ENCODE measurements around the gene FSD2. TPM values are rescaled to one million over a fixed set of nuclear protein-coding genes. Genes with fewer than 3 reads are reported as not detected.

FSD2 gene
- total and polyA plus RNA-seq, 9 of the 15 experiments (the other 6 are each of a cell fraction or from before 2014, with no cell fraction given) = 0.01 to 0.06 TPM; not detected in 7

- TF ChIP-seq, protein P1, sequence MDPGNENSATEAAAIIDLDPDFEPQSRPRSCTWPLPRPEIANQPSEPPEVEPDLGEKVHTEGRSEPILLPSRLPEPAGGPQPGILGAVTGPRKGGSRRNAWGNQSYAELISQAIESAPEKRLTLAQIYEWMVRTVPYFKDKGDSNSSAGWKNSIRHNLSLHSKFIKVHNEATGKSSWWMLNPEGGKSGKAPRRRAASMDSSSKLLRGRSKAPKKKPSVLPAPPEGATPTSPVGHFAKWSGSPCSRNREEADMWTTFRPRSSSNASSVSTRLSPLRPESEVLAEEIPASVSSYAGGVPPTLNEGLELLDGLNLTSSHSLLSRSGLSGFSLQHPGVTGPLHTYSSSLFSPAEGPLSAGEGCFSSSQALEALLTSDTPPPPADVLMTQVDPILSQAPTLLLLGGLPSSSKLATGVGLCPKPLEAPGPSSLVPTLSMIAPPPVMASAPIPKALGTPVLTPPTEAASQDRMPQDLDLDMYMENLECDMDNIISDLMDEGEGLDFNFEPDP (CRISPR knock-in tag; IDR thresholded peaks at IDR 0.05) = no peak
- TF ChIP-seq ZNF445 (CRISPR knock-in tag; IDR thresholded peaks at IDR 0.05; ENCODE audit: low read depth) (no peak), HMGXB4 (CRISPR knock-in tag; IDR thresholded peaks at IDR 0.05) (peak; percentile 26; the same call in 1 of the 2 replicates), ZNF408 (CRISPR knock-in tag; IDR thresholded peaks at IDR 0.05; ENCODE audit: low read depth) (no peak), NBN (IDR thresholded peaks at IDR 0.05; ENCODE audit: low read depth) (peak; percentile 78; the same call in 1 of the 2 replicates), ZNF561 (CRISPR knock-in tag; conservative IDR thresholded peaks at IDR 0.05) (no peak), NR3C1 (CRISPR knock-in tag; IDR thresholded peaks at IDR 0.05) (no peak), AFF4 (CRISPR knock-in tag; IDR thresholded peaks at IDR 0.05) (no peak; the same call in 1 of the 2 replicates), MLLT1 (IDR thresholded peaks at IDR 0.05) (peak in 1 of 2 experiments; percentile 19; a peak in 3 of 4 replicates), FOXM1 (IDR thresholded peaks at IDR 0.05; ENCODE audit: low read depth) (no peak), FOXM1 (CRISPR knock-in tag; IDR thresholded peaks at IDR 0.05; ENCODE audit: low read depth) (no peak), PRPF4 (IDR thresholded peaks at IDR 0.05; ENCODE audit: insufficient read depth, low read depth, low read length, poor library complexity, severe bottlenecking) (no peak)
- TF ChIP-seq, protein P2, sequence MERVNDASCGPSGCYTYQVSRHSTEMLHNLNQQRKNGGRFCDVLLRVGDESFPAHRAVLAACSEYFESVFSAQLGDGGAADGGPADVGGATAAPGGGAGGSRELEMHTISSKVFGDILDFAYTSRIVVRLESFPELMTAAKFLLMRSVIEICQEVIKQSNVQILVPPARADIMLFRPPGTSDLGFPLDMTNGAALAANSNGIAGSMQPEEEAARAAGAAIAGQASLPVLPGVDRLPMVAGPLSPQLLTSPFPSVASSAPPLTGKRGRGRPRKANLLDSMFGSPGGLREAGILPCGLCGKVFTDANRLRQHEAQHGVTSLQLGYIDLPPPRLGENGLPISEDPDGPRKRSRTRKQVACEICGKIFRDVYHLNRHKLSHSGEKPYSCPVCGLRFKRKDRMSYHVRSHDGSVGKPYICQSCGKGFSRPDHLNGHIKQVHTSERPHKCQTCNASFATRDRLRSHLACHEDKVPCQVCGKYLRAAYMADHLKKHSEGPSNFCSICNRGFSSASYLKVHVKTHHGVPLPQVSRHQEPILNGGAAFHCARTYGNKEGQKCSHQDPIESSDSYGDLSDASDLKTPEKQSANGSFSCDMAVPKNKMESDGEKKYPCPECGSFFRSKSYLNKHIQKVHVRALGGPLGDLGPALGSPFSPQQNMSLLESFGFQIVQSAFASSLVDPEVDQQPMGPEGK (CRISPR knock-in tag; IDR thresholded peaks at IDR 0.05; ENCODE audit: borderline replicate concordance) = no peak
- TF ChIP-seq, protein P3, sequence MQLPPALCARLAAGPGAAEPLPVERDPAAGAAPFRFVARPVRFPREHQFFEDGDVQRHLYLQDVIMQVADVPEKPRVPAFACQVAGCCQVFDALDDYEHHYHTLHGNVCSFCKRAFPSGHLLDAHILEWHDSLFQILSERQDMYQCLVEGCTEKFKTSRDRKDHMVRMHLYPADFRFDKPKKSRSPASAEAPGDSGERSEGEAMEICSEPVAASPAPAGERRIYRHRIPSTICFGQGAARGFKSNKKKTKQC (CRISPR knock-in tag; IDR thresholded peaks at IDR 0.05) = peak; percentile 34; the same call in 1 of the 2 replicates
Observed at GRCh38 chr15:82749951-82750830, 55.7 kb downstream of the FSD2 start (continued).
